Astrocyte (in vitro differentiated cells and primary cell): ENCODE measurements around the gene ASB10. TPM values are rescaled to one million over a fixed set of nuclear protein-coding genes. Genes with fewer than 3 reads are reported as not detected.

Experiments used
- DNase-seq: peaks from one replicate; pipeline ENCODE4 v3.0.0-alpha.2; 2010; ENCODE audit warnings: low read depth
- FAIRE-seq: peaks from 2 replicates; lab custom pipeline; 2011; peaks lifted over from hg19 to GRCh38; lab: Jason Lieb, UNC
- H2AFZ ChIP-seq: 2 replicates; pipeline ENCODE4 v1.6.0; 2012; ENCODE audit warnings: low read depth, low read length, inconsistent platforms
- H3K27ac ChIP-seq: 2 replicates; pipeline ENCODE4 v1.5.1; 2011; ENCODE audit warnings: low read depth, low read length, inconsistent platforms
- H3K27me3 ChIP-seq: 2 replicates; pipeline ENCODE4 v1.6.0; 2011; ENCODE audit warnings: low read length, inconsistent platforms; ENCODE audit not compliant: insufficient read depth
- H3K36me3 ChIP-seq: 2 replicates; pipeline ENCODE4 v1.5.1; 2011; ENCODE audit warnings: low read length, inconsistent platforms; ENCODE audit not compliant: insufficient read depth
- H3K4me1 ChIP-seq: 2 replicates; pipeline ENCODE4 v1.5.1; 2011; ENCODE audit warnings: low read length, inconsistent platforms; ENCODE audit not compliant: insufficient read depth
- H3K4me2 ChIP-seq: 2 replicates; pipeline ENCODE4 v1.6.0; 2012; ENCODE audit warnings: low read length, inconsistent platforms
- H3K4me3 ChIP-seq: 2 replicates; pipeline ENCODE4 v1.5.1; 2011; ENCODE audit warnings: low read depth, mild to moderate bottlenecking, low read length, inconsistent platforms; ENCODE audit not compliant: insufficient read depth
- H3K79me2 ChIP-seq: 2 replicates; pipeline ENCODE4 v1.6.0; 2012; ENCODE audit warnings: mild to moderate bottlenecking, low read length, inconsistent platforms; ENCODE audit not compliant: insufficient read depth
- H3K9ac ChIP-seq: 2 replicates; pipeline ENCODE4 v1.6.0; 2012; ENCODE audit warnings: mild to moderate bottlenecking, low read length, inconsistent platforms
- H3K9me3 ChIP-seq: 2 replicates; pipeline ENCODE4 v1.5.1; 2012; ENCODE audit warnings: low read depth, mild to moderate bottlenecking, low read length, inconsistent platforms; ENCODE audit not compliant: insufficient read depth
- H4K20me1 ChIP-seq: 2 replicates; pipeline ENCODE4 v1.6.0; 2012; ENCODE audit warnings: low read length, inconsistent platforms; ENCODE audit not compliant: insufficient read depth
- H3K27ac Mint-ChIP-seq: one replicate; pipeline ENCODE4 v1.8.0; 2021; ENCODE audit warnings: mild to moderate bottlenecking, mixed read lengths; ENCODE audit not compliant: unreplicated experiment
- H3K27me3 Mint-ChIP-seq: one replicate; pipeline ENCODE4 v1.8.0; 2021; ENCODE audit warnings: low read depth, mixed read lengths; ENCODE audit not compliant: unreplicated experiment
- H3K36me3 Mint-ChIP-seq: one replicate; pipeline ENCODE4 v1.8.0; 2021; ENCODE audit warnings: low read depth, mixed read lengths; ENCODE audit not compliant: unreplicated experiment
- H3K4me1 Mint-ChIP-seq: one replicate; pipeline ENCODE4 v1.8.0; 2021; ENCODE audit warnings: low read depth, mixed read lengths; ENCODE audit not compliant: unreplicated experiment
- H3K4me3 Mint-ChIP-seq: one replicate; pipeline ENCODE4 v1.8.0; 2021; ENCODE audit warnings: mild to moderate bottlenecking, moderate library complexity, mixed read lengths; ENCODE audit not compliant: unreplicated experiment
- H3K9me3 Mint-ChIP-seq: one replicate; pipeline ENCODE4 v1.8.0; 2021; ENCODE audit warnings: mild to moderate bottlenecking, mixed read lengths; ENCODE audit not compliant: unreplicated experiment
- CTCF ChIP-seq: IDR thresholded peaks from 2 replicates; pipeline ENCODE4 v1.5.1; 2011; ENCODE audit warnings: low read depth, mild to moderate bottlenecking, inconsistent platforms, low read length, moderate library complexity; ENCODE audit not compliant: insufficient read depth
- EZH2 ChIP-seq: IDR thresholded peaks from 2 replicates; pipeline ENCODE4 v1.6.1; 2012; ENCODE audit warnings: mild to moderate bottlenecking, low read length, inconsistent platforms; ENCODE audit not compliant: insufficient read depth
- total RNA-seq: library from RNA; stranded (reverse); gene quantifications from 2 replicates; pipeline ENCODE4 v1.2.1, GENCODE V29; 2021

Gene ASB10
- total RNA-seq, 1 donor from 2014 or later = not detected

GRCh38 chr7:151210087-151210854 is 23.2 kb upstream of the ASB10 start, which contains the start of gene H2BK1:
H2BK1 (minus strand) TSS chr7:151210488; CDS start chr7:151210318, 170 bp downstream.
- H3K27ac Mint-ChIP-seq = no peak within 1 kb of the TSS
- H3K4me1 Mint-ChIP-seq = no peaks in the 10 kb centered on the region
- Histone ChIP-seq H3K4me3 (no peak within 1 kb of the TSS), H3K27me3 (peaks cover 4% of the 10 kb centered on the region), H3K36me3 (peaks cover 23% of the 10 kb centered on the region), H3K4me2 (no peak within 1 kb of the TSS), H3K9ac (no peak within 1 kb of the TSS), H3K4me1 (no peaks in the 10 kb centered on the region), H3K27ac (no peak within 1 kb of the TSS), H2AFZ (no peak within 1 kb of the TSS), H3K9me3 (no peaks in the 10 kb centered on the region), H4K20me1 (peaks cover 7% of the 10 kb centered on the region), H3K79me2 (no peaks in the 10 kb centered on the region)
- DNase-seq (no peak), FAIRE-seq (no peak)
- peaks cover 25% of the 10 kb centered on the region for H3K27me3 Mint-ChIP-seq
- peak within 1 kb of the TSS; percentile 50 for H3K4me3 Mint-ChIP-seq
- H3K36me3 Mint-ChIP-seq = peaks cover 15% of the 10 kb centered on the region
- TF ChIP-seq CTCF = no peak
- no peak for TF ChIP-seq EZH2
- H3K9me3 Mint-ChIP-seq = no peaks in the 10 kb centered on the region

GRCh38 chr7:151209588-151209987 is 22.5 kb upstream of the ASB10 start:
- TF ChIP-seq CTCF (no peak), EZH2 (no peak)
- H3K4me3 ChIP-seq = no peak overlapping the region
- no peaks in the 10 kb centered on the region for H3K79me2 ChIP-seq
- Mint-ChIP-seq H3K4me1 (no peaks in the 10 kb centered on the region), H3K9me3 (no peaks in the 10 kb centered on the region), H3K27me3 (peaks cover 32% of the 10 kb centered on the region), H3K4me3 (no peak overlapping the region), H3K27ac (no peak overlapping the region), H3K36me3 (peaks cover 8% of the 10 kb centered on the region)
- no peaks in the 10 kb centered on the region for H3K4me1 ChIP-seq
- H3K36me3 ChIP-seq = peaks cover 16% of the 10 kb centered on the region
- H3K9ac ChIP-seq = no peak overlapping the region
- H2AFZ ChIP-seq = no peak overlapping the region
- peaks cover 5% of the 10 kb centered on the region for H3K27me3 ChIP-seq
- no peak overlapping the region for H3K27ac ChIP-seq
- no peak for DNase-seq
- H3K9me3 ChIP-seq = no peaks in the 10 kb centered on the region
- peaks cover 6% of the 10 kb centered on the region for H4K20me1 ChIP-seq
- no peak overlapping the region for H3K4me2 ChIP-seq
- FAIRE-seq = no peak
